Kidney tubule cell (primary cell): ENCODE data around the gene ABHD4.
A peak's percentile ranks its signal among the peaks of the same experiment; 100 is the strongest.
"Not testable (repeated sequence)": the region's sequence is repeated elsewhere in the genome, so short reads cannot be mapped to it uniquely, and the experiment has no call there.

ENCODE experiments used
- DNase-seq: peaks from one replicate; pipeline ENCODE4 v3.0.0-alpha.2; 2018; ENCODE audit warnings: low spot score

Gene ABHD4

GRCh38 chr14:22561661-22562579, 36.2 kb upstream of the ABHD4 start:
- DNase-seq, result no peak

- DNase-seq, result no peak
Observed at GRCh38 chr14:22563987-22564386, 34.1 kb upstream of the ABHD4 start.

- no peak for DNase-seq
Observed at GRCh38 chr14:22564463-22564862, 33.6 kb upstream of the ABHD4 start.

- DNase-seq, result peak; percentile 44
Observed at GRCh38 chr14:22565391-22565945, 32.6 kb upstream of the ABHD4 start.

- DNase-seq, result not testable (repeated sequence)
Observed at GRCh38 chr14:22566266-22566665, 31.8 kb upstream of the ABHD4 start.

GRCh38 chr14:22566845-22567244, 31.3 kb upstream of the ABHD4 start:
- peak; percentile 37 for DNase-seq

- no peak for DNase-seq
Observed at GRCh38 chr14:22567437-22567836, 30.7 kb upstream of the ABHD4 start.

- DNase-seq, result peak; percentile 37
Observed at GRCh38 chr14:22569106-22569736, 28.9 kb upstream of the ABHD4 start.

GRCh38 chr14:22569737-22570131, 28.4 kb upstream of the ABHD4 start:
- DNase-seq, result no peak

- peak; percentile 82 for DNase-seq
Observed at GRCh38 chr14:22570132-22570949, 27.8 kb upstream of the ABHD4 start.

- DNase-seq, result peak; percentile 78
Observed at GRCh38 chr14:22572562-22573058, 25.5 kb upstream of the ABHD4 start.

- DNase-seq, result no peak
Observed at GRCh38 chr14:22573804-22574203, 24.3 kb upstream of the ABHD4 start.

- no peak for DNase-seq
Observed at GRCh38 chr14:22577334-22577908, 20.7 kb upstream of the ABHD4 start.

- no peak for DNase-seq
Observed at GRCh38 chr14:22579236-22579635, 18.9 kb upstream of the ABHD4 start.

GRCh38 chr14:22579881-22580280, 18.2 kb upstream of the ABHD4 start:
- no peak for DNase-seq

GRCh38 chr14:22580625-22581024, 17.5 kb upstream of the ABHD4 start:
- no peak for DNase-seq

- peak; percentile 19 for DNase-seq
Observed at GRCh38 chr14:22583994-22584393, 14.1 kb upstream of the ABHD4 start.

- DNase-seq, result no peak
Observed at GRCh38 chr14:22587247-22587646, 10.9 kb upstream of the ABHD4 start.

GRCh38 chr14:22587677-22588422, 10.2 kb upstream of the ABHD4 start:
- DNase-seq, result not testable (repeated sequence)

- peak; percentile 19 for DNase-seq
Observed at GRCh38 chr14:22588526-22589095, 9.5 kb upstream of the ABHD4 start.
